GM10248 (cell line): Measurements from ENCODE around the gene HAUS5.
A peak's percentile ranks its signal among the peaks of the same experiment; 100 is the strongest.

ENCODE experiments used
- CTCF ChIA-PET: fragments of 300-600 bp; sonication (Branson Sonifier 250); formaldehyde crosslinking; extraction: SDS; loops from one replicate; lab custom pipeline; 2021; ENCODE audit warnings: antibody characterized with exemption; lab: Yijun Ruan, JAX
- POLR2A ChIA-PET: fragments of 350-650 bp; sonication (Branson Sonifier 250); formaldehyde crosslinking; extraction: SDS; loops from one replicate; lab custom pipeline; 2020; ENCODE audit warnings: antibody characterized with exemption; lab: Yijun Ruan, JAX
- DNase-seq: peaks from one replicate; pipeline ENCODE4 v3.0.0; 2012; ENCODE audit errors: extremely low spot score
- CTCF ChIP-seq: IDR thresholded peaks from 2 replicates; pipeline ENCODE4 v1.5.1; 2012; ENCODE audit warnings: mild to moderate bottlenecking, low read depth; ENCODE audit errors: extremely low read depth, missing control alignments, control extremely low read depth

Gene HAUS5

GRCh38 chr19:35628264-35628564, 15.7 kb downstream of the HAUS5 start:
- no peak for DNase-seq
- TF ChIP-seq CTCF, result no peak
- POLR2A ChIA-PET, result no interaction called here
- CTCF ChIA-PET, result no interaction called here

GRCh38 chr19:35628565-35629331, 16.2 kb downstream of the HAUS5 start, which contains the start of gene RBM42:
RBM42 (plus strand) TSS chr19:35629036; CDS start chr19:35629154, 118 bp downstream.
- POLR2A ChIA-PET, result no interaction called here
- peak; percentile 99 for DNase-seq
- TF ChIP-seq CTCF, result no peak
- CTCF ChIA-PET, result interaction anchor here (1.0 kb wide), 1 partner anchor 19 kb away, joined by 3 read pairs; no protein-coding TSS in a partner anchor

- ChIA-PET CTCF (interaction anchor here (1.0 kb wide), 2 partner anchors 16 to 19 kb away, joined by 3 read pairs; no protein-coding TSS in a partner anchor), POLR2A (no interaction called here)
- no peak for DNase-seq
- TF ChIP-seq CTCF, result no peak
These were observed 16.7 kb downstream of the HAUS5 start for GRCh38 chr19:35629332-35629633.

- ChIA-PET CTCF (interaction anchor here (1.1 to 1.6 kb wide), 2 partner anchors 12 to 85 kb away, joined by 3 to 4 read pairs; no protein-coding TSS in a partner anchor), POLR2A (no interaction called here)
- TF ChIP-seq CTCF, result no peak
- no peak for DNase-seq
These were observed 21.3 kb downstream of the HAUS5 start for GRCh38 chr19:35633727-35634440.

- ChIA-PET POLR2A (no interaction called here), CTCF (interaction anchor here (1.2 to 1.4 kb wide), 2 partner anchors 44 to 126 kb away, joined by 3 read pairs; no protein-coding TSS in a partner anchor)
- no peak for TF ChIP-seq CTCF
- no peak for DNase-seq
These were observed 24.1 kb downstream of the HAUS5 start for GRCh38 chr19:35636651-35637050.

- CTCF ChIA-PET, result interaction anchor here (1.2 to 1.4 kb wide), 3 partner anchors 45 to 126 kb away, joined by 3 read pairs; no protein-coding TSS in a partner anchor
- POLR2A ChIA-PET, result interaction anchor here (1.4 kb wide), 1 partner anchor 11 kb away, joined by 4 read pairs; the partner anchor contains the start of gene COX6B1
These were observed 24.6 kb downstream of the HAUS5 start for GRCh38 chr19:35637165-35637564.

More at GRCh38 chr19:35637165-35637564, 24.6 kb downstream of the HAUS5 start:
- TF ChIP-seq CTCF, result no peak
- DNase-seq, result no peak
